HG02798 (cell line): ENCODE results near the gene HRC.
"Not testable (repeated sequence)": the region's sequence is repeated elsewhere in the genome, so short reads cannot be mapped to it uniquely, and the experiment has no call there.

Source experiments
- ATAC-seq: cut with Tn5 transposase; IDR thresholded peaks from one replicate; pipeline ENCODE4 v1.9.1; 2021; ENCODE audit warnings: mild to moderate bottlenecking; ENCODE audit not compliant: unreplicated experiment, poor library complexity

The HRC gene

DNA sequence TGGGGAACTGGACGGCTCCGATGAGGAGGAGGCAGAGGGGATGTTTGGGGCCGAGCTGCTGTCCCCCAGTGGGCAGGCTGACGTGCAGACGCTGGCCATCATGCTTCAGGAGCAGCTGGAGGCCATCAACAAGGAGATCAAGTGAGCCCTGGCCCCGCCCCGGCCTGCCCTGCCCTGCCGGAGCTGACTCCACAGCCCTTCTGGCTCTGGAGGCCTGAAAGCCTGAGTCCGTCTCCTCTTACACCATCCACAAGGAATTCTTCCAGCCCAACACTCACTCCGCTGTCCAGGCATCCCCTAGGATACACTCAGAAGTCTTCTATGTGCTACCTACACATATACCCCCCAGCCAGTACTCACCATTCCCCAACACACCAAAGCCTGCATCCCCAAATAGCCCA is 18.4 kb downstream of the HRC start:
- no peak for ATAC-seq

DNA sequence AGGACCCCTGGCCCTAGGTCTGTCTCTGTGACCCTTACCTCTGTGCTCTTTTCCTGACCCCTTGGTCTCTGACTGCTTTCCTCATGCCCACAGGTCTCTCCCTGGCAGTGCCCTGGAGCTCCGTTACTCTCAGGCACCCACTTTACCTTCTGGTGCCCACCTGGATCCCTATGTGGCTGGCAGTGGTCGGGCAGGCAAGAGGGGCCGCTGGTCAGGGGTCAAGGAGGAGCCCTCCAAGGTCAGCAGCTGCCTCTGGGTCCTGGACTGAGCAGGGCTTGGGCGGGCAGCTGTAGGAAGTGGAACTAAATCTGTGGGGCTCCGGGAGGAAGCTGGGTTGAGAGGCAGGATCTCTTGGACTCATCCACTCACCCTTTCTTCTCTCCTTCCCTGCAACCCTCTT is 19.5 kb downstream of the HRC start:
- ATAC-seq, result no peak

DNA sequence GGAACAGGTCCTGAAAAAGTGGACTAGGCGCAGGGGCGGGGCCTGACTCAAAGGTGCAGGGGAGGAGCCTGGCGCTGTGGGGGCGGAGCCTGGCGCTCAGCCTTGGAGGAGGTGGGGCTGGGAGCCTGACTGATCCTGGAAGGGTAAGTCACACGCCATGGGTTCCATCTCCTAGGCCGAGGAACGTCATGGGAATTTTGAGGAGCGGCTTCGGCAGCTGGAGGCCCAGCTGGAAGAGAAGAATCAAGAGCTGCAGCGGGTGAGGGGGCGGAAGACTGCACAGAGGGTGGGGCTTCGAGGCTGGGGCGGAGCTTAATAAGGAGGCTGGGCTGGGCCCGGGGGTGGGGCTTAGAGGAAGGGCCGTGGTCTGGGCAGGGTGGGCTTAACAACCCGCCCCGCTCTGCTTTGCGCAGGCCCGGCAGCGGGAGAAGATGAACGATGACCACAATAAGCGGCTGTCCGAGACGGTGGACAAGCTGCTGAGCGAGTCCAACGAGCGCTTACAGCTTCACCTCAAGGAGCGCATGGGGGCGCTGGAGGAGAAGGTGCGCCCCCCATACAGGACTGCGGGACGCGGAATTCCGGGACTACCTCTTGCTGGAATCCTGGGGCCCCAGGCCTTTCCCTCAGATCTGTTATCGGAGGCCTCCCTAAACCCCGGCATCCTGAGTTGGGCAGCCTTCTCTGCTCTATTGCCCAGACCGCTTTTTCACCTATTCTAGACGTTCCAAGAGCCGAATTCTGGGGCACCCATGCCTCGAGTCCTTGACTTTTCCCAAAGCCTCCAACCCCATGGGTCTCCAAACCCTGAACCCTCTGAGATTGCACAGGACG is 21.4 kb downstream of the HRC start:
- ATAC-seq, result no peak

DNA sequence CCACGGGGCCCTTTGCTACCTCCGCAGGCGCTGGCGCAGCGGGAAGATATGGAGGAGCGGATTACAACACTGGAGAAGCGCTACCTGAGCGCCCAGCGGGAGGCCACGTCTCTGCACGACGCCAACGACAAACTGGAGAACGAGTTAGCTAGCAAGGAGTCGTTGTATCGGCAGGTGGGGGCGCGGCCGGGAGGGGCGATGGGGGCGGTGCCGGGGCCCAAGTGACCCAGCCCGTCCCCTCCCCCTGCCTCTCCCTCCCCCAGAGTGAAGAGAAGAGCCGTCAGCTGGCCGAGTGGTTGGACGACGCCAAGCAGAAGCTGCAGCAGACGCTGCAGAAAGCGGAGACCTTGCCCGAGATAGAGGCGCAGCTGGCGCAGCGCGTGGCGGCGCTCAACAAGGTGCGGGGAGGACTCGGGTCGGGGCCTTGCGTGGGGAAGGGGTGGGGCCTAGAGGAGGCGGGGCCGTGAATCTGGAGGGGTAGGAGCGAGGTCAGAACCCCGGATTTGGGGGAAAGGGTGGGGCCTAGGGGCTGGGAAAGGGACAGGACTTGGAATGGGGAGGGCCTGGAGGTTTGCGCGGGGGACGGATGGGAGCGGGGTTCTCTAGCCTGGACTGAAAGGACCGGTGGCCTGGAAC is 22.1 kb downstream of the HRC start:
- ATAC-seq, result no peak

DNA sequence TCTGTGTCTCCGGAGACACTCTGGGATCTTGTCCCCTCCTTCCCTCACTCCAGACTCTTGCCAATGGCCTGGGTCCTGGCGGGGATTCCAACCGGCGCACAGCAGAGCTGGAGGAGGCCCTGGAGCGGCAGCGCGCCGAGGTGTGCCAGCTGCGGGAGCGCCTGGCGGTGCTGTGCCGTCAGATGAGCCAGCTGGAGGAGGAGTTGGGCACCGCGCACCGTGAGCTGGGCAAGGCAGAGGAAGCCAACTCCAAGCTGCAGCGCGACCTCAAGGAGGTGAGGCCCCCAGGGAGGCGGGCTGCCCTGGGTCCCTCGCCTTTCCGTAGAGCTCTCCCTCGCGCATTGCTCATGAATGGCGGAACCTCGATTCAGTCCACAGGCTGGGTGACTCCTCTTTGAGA is 24.9 kb downstream of the HRC start:
- no peak for ATAC-seq

DNA sequence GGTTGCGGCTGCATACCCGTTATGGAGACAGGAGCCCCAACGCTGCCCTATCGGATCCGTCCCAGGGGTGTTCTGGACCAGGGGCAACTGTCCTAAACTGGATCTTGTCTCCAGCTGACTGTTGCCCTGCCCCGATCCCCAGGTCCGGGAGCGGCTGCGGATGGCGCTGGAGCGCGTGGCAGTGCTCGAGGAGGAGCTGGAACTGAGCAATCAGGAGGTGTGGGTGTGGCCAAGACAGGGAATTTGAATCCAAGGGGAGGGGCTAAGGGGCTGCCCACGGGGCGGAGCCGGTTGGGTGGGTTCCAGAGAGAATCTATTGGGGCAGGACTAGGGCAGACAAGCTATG is 26.0 kb downstream of the HRC start:
- ATAC-seq, result no peak

DNA sequence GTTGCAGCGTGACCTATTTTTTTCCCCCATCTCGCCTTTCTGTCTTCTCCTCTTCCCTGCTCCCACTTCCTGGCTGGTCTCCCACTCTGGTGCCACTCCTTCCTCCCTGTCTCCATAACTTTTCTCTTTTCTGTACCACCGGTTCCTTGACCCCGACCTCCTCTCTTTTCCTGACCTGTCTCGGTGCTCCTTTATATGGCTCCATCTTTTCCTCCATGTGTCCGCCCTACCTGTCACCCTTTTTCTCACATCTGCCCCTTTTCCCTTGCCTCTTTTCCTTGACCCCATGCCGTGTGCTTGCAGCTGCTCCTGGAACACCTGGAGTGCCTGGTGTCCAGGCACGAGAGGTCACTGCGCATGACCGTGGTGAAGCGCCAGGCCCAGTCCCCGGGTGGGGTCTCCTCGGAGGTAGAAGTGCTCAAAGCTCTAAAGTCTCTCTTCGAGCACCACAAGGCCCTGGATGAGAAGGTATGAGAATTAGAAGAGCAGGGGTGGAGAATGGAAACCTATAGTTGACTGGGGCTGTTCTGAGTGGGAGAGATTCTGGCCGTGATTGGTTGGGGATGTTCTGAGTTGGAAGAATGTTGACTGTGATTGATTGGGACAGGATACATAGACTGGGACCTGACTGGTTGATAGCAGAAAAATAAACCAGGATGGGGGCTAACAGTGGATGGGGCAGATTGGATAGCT is 26.5 kb downstream of the HRC start:
- ATAC-seq, result no peak

DNA sequence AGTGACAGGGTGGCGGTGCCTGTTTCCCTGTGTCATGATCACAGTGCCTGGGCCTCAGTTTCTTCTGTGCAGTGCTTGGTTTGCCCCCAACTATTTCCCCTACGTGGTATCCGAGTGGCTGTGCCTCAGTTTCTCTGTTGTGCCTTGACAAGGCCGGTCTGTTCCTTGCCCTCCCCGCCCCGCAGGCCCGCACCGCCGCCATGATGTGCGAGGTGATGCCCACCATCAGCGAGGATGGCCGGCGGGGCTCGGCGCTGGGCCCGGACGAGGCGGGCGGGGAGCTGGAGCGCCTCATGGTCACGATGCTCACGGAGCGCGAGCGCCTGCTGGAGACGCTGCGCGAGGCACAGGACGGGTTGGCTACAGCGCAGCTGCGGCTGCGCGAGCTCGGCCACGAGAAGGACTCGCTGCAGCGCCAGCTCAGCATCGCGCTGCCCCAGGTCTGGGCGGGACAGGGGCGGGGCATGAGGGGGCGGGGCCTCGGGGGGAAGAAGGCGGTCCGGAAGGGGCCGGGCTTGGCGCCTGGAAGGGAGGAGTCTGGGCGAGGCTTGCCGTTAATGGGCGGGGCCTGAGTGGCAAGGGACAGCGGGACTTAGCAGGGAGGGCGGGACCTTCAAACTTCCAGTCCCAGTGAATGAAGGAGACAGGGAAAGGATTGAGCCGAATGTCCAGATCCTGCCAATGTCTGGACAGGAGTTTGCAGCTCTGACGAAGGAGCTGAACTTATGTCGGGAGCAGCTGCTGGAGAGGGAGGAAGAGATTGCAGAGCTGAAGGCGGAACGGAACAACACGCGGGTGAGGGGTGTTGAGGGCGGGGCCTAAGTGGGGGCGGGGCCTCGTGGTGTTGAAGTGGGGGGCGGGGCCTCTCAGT is 27.3 kb downstream of the HRC start:
- ATAC-seq, result peak; percentile 86

DNA sequence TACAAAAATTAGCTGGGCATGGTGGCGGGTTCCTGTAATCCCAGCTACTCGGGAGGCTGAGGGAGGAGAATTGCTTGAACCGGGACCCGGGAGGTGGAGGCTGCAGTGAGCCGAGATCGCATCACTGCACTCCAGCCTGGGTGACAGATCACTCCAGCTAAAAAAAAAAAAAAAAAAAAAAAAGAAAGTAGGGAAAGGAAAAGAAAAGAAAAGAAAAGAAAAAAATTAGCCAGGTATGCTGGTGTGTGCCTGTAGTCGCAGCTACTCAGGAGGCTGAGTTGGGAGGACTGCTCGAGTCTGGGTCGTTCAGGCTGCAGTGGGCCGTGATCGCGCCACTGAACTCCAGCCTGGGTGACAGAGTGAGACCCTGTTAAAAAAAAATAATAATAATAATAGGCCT is 28.0 kb downstream of the HRC start:
- not testable (repeated sequence) for ATAC-seq

DNA sequence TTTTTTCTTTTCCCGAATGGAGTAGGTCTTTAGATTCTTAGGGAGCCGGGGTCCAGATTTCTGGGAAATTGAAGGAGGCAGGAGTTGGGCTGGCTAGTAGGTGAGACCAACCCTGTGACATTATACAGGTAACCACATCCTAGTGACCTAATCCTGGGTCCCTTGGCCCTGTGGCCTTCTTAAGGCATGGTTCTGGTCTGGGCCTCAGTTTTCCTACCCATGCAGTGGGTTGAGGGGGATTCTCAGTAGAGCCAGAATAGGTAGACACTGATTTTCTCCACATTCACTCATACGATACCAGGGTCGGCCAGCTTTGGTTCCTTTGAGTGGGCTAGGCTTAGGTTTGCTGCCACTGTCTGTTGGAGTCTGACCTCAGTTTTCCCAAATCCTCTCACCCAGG is 28.6 kb downstream of the HRC start:
- ATAC-seq, result no peak

DNA sequence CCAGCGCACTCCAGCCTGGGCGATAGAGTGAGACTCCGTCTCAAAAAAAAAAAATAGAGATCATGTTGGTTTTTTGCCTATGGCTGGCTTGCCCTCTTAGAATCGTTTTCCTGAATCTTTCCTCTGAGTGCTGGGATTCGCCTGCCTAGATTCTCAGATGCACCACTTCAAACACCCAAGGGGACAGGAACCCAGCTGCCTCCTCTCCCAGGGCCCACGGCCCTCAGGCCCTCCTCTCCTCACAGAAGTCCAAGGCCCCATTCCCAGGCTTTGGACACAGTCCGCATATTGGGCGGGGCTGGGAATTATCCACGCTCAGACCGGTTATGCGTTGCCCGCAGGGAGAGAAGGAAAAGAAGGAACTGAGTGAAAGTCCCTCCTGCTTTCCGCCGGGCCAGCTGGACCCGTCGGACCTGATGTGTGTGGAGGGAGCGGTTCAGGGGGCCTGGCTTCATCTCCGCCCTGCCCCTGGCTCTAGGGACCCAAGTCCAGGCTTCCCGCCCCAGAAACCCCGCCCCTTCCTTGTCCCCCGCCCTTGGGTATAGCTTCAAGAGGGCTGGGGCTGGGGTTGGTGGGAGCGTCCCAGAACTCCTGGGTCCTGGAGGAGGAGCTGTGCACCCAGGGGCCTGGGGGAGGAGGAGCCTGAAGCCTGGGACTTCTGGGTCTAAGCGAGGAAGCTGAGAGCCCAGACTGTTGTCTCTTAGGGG is 30.0 kb downstream of the HRC start:
- ATAC-seq, result no peak

DNA sequence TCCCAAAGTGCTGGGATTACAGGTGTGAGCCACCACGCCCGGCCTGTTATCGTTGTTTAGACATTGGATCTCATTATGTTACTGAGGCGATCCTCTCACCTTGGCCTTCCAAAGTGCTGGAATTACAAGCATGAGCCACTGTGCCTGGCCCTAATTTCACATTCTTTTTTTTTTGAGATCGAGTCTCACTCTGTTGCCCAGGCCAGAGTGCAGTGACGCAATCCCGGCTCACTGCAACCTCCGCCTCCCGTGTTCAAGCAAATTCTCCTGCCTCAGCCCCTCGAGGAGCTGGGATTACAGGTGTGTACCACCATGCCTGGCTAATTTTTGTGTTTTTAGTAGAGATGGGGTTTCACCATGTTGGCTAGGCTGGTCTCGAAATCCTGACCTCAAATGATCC is 31.9 kb downstream of the HRC start:
- ATAC-seq, result not testable (repeated sequence)

DNA sequence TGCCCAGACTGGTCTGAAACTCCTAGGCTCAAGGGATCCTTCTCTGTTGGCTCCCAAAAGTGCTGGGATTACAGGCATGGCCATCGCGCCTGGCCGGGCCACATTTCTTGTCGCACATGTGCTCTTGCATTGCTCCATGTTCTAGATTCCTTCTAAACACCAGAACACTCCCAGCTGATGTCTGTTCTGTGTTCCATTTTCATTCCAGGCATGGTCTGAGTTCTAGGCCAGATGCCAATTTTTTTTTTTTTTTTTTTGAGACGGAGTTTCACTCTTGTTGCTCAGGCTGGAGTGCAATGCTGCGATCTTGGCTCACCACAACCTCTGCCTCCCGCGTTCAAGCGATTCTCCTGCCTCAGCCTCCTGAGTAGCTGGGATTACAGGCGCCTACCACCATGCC is 33.4 kb downstream of the HRC start:
- not testable (repeated sequence) for ATAC-seq

DNA sequence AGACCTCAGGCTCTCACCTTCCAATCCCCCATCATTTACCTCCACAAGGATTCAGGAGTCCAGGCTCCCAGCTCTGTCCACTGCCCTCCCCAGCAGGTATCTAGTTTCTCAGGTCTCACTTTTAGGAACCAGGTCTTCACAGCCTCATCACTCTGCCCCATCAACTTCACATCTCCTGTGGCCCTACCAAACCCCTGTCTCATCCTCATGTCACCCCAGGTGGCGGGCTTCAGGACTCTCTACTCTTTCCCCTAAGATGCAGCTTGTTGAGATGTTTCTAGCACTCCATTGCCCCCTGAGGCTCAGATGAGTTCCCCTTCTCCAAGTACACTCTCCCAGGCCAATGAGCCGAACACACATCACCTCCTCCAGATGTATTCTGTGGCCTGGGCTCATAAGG is 34.3 kb downstream of the HRC start:
- ATAC-seq, result no peak

DNA sequence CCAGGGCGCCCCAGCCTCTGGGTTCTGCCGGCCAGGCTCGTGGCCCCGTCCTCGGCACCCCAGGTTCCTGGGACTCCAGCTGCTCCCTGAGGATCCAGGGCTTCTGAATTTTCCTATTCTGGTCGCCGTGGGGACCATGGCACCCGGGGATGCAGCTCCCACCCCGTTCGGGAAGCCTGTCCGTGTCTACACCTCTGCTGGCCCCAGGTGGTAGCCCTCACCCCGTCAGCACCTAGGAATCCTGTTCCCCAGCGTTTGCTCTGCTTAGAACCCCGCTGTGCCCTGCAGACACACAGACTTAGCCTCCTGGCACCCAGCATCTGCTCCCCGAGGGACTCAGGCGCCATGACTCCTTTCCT is 34.9 kb downstream of the HRC start:
- ATAC-seq, result no peak

DNA sequence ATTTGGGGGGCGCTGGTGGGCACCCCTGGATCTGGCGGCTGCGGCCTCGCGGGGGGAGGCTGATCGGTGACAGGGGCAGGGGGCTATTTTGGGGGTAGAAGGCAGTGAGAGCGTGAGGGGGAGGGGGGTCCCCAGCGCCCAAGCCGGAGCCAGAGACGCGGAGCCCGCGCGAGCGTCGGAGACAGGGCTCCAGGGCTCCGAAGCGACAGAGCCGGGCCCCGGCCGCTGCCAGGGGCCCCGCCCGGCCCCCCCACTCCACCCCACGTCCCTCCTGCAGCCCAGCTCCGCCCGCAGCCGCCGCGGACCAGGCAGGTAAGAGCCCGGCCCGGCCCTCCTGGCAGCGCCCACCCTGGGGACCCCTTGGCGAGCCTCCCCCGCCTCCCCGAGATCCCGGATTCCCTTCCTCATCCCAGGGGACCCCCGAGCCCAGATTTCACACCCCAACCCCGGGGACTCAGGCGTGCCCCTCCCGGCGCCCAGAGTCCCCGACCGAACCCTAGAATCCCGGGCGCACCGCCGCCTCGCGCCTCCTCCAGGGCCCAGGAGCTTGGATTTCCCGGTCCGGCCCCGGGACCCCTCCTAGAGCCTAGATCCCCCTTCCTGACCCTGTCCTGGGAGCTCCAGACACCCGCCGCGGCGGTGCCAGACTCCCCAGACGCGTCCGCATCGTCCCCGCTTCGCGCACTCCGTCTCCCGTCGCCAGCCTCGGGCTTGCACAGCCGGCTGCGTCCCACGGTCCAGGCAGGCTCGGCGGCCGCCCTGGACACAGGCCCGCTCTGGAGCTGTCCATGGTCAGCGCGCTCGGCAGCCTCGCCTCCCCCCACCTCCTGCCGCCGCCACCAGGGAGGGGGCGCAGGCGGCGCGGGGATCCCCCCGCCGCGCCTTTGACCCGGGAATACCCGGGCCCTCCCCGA is 35.5 kb downstream of the HRC start, which contains the start of gene PPFIA3:
PPFIA3 (plus strand) TSS at position 134 of the 914 bp plus-strand sequence. CDS start 8,330 bp downstream, outside the sequence.
- no peak for ATAC-seq

DNA sequence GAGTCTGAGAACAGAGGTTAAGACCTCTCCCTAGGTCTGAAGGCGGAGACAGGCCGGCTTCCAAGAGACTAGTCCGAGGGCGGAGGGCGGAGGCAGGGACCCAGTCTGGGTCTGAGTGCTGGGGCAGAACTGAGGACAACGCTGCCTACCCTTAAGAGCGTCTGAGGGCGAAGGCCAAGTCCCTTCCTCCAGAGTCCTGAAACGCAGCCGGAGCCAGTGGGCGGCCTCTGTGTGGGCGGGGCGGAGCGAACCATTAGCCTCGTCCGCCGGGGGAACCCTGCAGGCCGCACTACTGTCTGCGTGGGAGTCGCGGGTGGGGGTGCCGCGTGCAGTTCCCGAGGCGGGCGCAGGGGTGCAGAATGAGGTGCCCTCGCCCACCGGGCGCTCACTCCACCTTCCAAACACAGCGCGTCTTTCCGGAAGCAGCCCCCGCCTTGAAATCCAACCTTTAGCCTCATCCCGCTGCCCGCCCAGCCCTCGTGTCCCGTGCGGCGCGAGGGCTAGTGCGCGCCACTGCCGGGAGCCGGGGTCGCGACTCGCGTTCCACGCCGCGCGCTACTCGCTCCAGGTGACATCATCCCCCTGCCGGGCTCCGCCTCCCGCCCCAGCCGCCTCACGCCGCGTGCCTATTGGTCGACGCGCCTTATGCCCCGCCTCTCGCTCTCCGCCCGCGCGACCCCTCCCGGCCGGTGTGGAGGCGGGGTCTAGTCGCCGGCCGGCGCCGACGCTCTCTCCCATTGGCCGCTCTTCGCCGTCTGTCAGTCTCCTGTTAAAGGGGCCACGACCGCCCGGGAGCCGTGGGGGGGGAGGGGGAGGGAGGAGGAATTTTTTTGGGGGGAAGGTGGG is 36.4 kb downstream of the HRC start, which contains the start of gene C19orf73:
C19orf73 (minus strand) TSS at position 579 of the 846 bp plus-strand sequence; CDS start at position 458, 121 bp downstream.
- peak; percentile 85 for ATAC-seq
